DOHH2 (cell line): Measurements from ENCODE around the gene VTI1A.

Source experiments
- CTCF ChIP-seq: fragments of 200-600 bp; sonication (generic); IDR thresholded peaks from one replicate; pipeline ENCODE4 v1.5.1; 2014; ENCODE audit warnings: antibody characterized with exemption, mild to moderate bottlenecking, low read depth, low read length; ENCODE audit not compliant: poor library complexity, severe bottlenecking
- EZH2phosphoT487 ChIP-seq: fragments of 200-600 bp; sonication (generic); IDR thresholded peaks from 2 replicates; pipeline ENCODE4 v1.6.1; 2017; ENCODE audit warnings: borderline replicate concordance, mild to moderate bottlenecking, antibody characterized with exemption, low read length, moderate library complexity, mixed read lengths

- TF ChIP-seq CTCF (no peak), EZH2phosphoT487 (no peak)
These were observed 112.3 kb downstream of the VTI1A start for GRCh38 chr10:112559349-112559748.
